ENCODE results near the gene RPL36AL. TPM values are rescaled to one million over a fixed set of nuclear protein-coding genes. Genes with fewer than 3 reads are reported as not detected.

The RPL36AL gene
- total RNA-seq, 1 experiment from 2014 or later = 358 TPM

DNA sequence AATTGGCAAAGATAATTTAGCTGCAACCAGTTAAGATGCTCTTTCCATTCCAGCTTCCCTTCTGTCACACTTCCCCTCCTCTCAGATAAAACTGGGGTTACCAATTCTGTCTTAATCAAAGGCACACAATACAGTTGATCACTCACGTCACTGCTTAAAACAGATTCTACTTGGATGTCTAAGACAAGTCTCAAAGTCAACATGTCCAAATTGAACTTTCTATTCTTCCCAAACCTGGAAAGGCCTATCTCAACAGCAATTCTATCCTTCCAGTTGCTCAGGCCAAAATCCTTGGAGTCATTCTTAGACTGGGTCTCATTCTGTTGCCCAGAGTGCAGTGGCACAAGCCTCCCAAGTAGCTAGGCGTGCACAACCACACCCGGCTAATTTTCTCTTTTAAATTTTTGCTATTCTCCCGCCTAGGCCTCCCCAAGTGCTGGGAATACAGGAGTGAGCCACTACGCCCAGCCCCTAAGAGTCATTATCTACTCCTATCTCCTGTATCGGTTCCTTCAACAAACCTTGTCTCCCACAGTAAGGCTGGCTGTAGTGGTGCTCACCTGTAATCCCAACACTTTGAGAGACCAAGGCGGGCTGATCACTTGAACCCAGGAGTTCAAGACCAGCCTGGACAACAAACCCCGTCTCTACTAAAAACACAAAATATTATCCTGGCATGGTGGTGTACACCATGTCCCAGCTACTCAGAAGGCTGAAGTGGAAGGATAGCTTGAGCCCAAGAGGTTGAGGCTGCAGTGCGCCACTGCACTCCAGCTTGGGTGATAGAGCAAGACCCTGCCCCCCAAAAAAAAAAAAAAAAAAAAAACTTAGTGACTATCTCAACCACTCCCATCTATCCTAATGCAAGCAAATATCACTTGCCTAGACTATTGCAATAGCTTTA lies 39.0 kb downstream of the RPL36AL start:
- DNase-seq (ENCODE audit: low spot score) = no peak

DNA sequence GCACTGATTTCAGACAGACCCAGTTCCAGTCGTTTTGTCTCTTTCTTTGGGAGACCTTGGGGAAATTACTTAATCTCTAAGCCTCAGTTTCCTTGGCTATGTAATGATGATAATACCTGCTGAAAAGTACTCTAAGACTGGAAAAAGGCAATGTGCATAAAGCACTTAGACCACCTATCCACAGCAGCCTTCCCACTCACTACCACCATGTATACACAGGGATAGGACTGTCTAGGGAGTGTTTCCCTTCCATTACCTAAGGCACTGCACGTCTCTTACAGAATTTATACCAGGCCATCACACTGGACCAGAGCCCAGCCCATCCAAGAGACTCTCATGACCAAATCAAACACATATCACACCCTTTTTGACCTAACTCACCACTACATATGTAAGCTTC lies 40.6 kb downstream of the RPL36AL start:
- no peak for DNase-seq (ENCODE audit: low spot score)

DNA sequence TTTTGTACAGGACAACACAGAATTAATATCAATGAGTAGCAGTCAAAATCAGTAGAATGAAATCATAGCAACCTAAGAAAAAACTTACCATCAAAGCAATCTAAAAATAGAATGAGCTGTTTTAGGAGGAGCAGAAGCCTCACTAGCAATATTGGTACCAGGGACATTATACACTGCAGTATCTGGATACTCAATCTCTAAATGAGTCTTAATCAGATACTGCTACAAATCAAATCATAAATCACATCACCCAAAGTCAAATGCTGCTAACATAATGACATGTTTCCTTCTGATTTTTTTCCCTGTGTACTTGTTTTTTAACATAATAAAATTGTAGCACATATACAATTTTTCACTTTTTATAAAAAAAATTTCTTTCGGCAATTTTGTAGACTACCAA lies 42.3 kb downstream of the RPL36AL start:
- DNase-seq (ENCODE audit: low spot score) = no peak

DNA sequence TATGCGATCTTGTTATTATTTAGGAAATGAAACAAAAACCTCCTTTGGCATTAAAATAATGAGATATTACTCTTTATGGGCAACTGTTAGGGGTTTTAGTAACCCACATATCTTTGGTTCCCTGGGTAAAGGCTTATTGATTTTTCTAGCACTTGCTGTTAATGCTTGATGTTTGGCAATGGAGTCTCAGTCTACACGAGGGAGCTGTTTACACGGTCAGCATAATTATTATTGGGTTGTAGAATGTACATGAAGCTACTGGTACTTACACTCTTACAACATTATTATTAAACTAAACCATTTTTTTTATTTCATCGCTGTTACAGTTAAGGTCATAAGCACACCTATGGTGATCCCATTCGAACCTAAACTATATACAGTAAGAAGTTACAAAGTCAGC lies 46.4 kb downstream of the RPL36AL start:
- DNase-seq (ENCODE audit: low spot score) = no peak

DNA sequence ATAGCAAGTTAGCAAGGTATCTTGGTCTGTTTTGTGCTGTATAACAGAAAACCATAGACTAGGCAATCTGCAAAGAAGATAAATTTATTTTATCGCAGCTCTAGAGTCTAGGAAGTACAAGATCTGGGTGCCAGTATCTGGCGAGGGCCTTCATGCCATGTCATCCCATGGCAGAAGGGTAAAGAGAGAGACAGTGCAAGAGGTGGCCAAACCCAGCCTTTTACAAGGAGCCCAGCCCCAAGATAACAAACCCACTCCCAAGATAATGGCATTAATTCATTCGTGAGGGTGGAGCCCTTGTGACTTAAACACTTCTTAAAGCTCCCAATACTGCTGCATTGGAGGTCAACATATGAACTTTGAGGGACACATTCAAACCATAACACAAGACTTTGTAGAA lies 51.1 kb downstream of the RPL36AL start:
- no peak for DNase-seq (ENCODE audit: low spot score)

Other genes starting within 250 kb of the RPL36AL start
- gene RPS29, start 34.2 kb downstream of the RPL36AL start, total RNA-seq (2014; rRNA removed; shearing (Covaris generic)) = 6,941 and 8,566 TPM in 2 replicates
- gene LRR1, start 21.7 kb downstream of the RPL36AL start, total RNA-seq (2014; rRNA removed; shearing (Covaris generic)) = 34.7 and 53.2 TPM in 2 replicates
- gene MGAT2, start 173 bp upstream of the RPL36AL start, total RNA-seq (2014; rRNA removed; shearing (Covaris generic)) = 63.2 and 67.8 TPM in 2 replicates
- 13.3 and 15.1 TPM in 2 replicates for gene DNAAF2, start 14.6 kb upstream of the RPL36AL start, total RNA-seq (2014; rRNA removed; shearing (Covaris generic))
- 32.5 and 52.2 TPM in 2 replicates for gene POLE2, start 67.6 kb upstream of the RPL36AL start, total RNA-seq (2014; rRNA removed; shearing (Covaris generic))
- 0.46 and 1.4 TPM in 2 replicates for gene KLHDC1, start 72.5 kb upstream of the RPL36AL start, total RNA-seq (2014; rRNA removed; shearing (Covaris generic))
- 41.2 and 42.4 TPM in 2 replicates for gene KLHDC2, start 147.5 kb upstream of the RPL36AL start, total RNA-seq (2014; rRNA removed; shearing (Covaris generic))
- 30.3 and 31.7 TPM in 2 replicates for gene NEMF, start 232.2 kb upstream of the RPL36AL start, total RNA-seq (2014; rRNA removed; shearing (Covaris generic))